ENCODE data around the gene SCLT1.
"Not testable (repeated sequence)": the region's sequence is repeated elsewhere in the genome, so short reads cannot be mapped to it uniquely, and the experiment has no call there.

Gene SCLT1

GRCh38 chr4:129093191-129093920 lies at the start of gene SCLT1:
Gene SCLT1, minus strand, starts transcription at chr4:129093539. Its CDS starts 436 bp downstream, at chr4:129093103.
- DNase-seq: peak; percentile 88 to 96 (median 92)

GRCh38 chr4:129140521-129140920 lies 47.2 kb upstream of the SCLT1 start:
- no peak for DNase-seq

GRCh38 chr4:129138810-129139496 lies 45.6 kb upstream of the SCLT1 start:
- DNase-seq: no peak

DNA sequence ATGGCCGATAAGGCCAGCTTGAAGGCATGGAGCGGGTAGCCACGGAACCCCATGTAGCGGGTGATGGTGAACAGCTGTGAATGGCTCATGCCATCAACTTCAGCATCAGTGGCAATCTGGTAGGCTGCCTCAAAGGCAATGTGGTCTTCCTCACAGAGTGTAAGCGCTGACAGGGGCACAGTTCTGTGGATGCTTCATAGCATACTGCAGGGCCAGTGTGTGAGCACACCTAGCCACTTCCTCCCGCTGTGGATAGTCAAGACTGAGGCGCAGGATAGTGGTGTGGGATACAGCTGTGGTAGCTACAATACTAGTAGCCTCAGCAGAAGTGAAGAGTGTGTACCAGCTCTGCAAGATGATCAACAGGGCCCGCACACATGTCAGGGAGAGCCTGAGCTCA lies 43.1 kb upstream of the SCLT1 start:
- DNase-seq: no peak

GRCh38 chr4:129131343-129131742 lies 38.0 kb upstream of the SCLT1 start:
- no peak for DNase-seq

- no peak for DNase-seq
Observed at GRCh38 chr4:129129143-129129542, 35.8 kb upstream of the SCLT1 start.

- not testable (repeated sequence) for DNase-seq
Observed at GRCh38 chr4:129126614-129127013, 33.3 kb upstream of the SCLT1 start.

DNA sequence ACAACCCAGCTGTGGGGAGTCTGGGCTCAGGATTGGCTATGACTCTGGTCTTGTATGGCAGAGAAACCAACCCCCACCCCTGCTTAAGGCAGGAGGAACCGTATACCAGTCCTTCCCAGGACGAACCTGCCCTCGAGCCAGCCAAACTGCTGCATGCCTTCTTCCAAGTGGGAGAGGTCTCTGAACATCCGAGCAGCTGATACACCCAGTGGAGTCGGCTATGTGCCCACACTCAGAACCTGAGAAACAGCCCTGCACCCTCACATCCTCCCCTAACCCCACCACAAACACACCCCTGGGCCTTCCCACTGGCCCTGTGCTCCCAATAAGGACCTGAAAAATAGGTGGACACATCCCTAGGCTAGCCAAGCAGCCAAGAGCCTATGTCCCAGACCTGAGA lies 24.4 kb upstream of the SCLT1 start:
- DNase-seq: no peak

GRCh38 chr4:129113919-129114318 lies 20.6 kb upstream of the SCLT1 start:
- DNase-seq: no peak

- no peak for DNase-seq
Observed at GRCh38 chr4:129113434-129113833, 20.1 kb upstream of the SCLT1 start.

DNA sequence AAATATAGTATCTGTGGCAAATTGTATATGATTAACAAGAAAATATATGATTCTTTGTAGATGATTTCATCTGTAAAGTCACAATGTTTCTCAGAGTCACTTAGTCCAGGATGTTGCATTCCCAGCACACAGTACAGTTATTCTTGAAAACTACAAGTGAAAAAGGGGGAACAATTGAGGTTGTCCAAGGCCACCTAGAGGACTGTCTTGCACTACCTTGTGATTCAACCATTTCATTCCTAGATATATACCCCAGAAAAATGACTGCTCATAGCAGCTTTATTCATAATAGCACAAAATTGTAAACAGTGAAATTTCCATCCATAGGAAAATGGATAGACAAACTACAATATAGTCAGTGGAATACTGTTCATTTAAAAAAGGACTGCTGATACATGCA lies 18.6 kb upstream of the SCLT1 start:
- no peak for DNase-seq

DNA sequence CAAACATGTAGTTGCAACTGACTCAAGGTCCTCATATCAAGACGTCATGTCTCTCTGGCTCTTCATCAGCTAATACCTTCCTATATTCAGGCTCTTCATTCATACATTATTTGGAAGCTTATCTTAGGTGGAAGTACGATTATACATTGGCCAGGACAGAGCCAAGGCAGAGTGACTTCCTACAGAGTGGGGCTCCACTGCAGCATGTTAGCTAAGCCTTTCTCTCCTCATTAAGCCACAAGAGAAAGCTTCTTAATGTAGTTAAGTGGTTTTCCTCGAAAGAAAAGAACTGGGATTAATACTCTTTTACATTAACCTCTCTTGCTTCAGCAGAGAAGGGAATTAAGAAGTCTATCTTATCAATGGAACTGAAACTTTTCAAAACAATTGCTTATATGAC lies 17.6 kb upstream of the SCLT1 start:
- DNase-seq: no peak

GRCh38 chr4:129109965-129110824 lies 16.9 kb upstream of the SCLT1 start:
- DNase-seq: no peak

DNA sequence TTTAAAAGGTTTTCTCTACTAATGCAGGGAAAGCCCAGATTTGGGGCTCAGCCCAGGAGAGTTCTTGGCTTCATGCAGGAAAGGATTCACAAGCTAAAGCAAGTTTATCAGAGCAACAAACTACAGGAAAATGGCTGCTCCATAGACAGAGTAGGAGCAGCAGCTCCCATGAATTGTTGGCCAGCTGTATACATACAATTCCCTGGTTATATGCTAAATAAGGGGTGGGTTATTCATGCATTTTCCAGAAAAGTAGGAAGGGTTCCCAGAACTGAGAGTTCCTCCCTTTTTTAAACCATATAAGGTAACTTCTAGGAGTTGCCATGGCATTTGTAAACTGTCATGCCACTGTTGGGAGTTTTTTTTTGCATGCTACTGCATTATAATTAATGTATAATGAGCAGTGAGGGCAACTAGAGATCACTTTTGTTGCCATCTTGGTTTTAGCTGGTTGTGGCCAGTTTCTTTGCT lies 5.2 kb upstream of the SCLT1 start:
- DNase-seq: no peak

GRCh38 chr4:129095811-129096454 lies 2.6 kb upstream of the SCLT1 start, which contains the start of gene C4orf33:
Gene C4orf33, plus strand, starts transcription at chr4:129096152. Its CDS starts 6,459 bp downstream, at chr4:129102611.
- peak; percentile 37 to 74 (median 62) for DNase-seq

DNA sequence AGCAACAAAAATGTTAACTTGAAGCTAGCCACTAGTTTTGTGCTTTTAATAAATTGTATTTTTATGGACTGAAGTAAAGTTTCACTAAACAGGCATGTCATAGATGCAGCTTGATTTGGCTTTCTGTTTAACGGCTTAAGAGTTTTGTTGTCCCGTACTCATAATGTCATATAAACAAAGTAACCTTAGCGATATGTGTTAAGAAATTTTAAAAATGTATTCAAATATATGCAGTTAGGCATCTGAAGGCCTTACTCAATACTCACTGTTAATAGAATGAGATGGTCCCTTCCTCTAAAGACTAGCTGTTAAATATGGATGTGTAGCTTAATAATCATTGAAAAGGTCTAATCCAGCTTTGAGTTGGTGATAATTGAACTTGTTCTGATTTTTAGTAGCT lies 1.0 kb upstream of the SCLT1 start:
- no peak for DNase-seq

DNA sequence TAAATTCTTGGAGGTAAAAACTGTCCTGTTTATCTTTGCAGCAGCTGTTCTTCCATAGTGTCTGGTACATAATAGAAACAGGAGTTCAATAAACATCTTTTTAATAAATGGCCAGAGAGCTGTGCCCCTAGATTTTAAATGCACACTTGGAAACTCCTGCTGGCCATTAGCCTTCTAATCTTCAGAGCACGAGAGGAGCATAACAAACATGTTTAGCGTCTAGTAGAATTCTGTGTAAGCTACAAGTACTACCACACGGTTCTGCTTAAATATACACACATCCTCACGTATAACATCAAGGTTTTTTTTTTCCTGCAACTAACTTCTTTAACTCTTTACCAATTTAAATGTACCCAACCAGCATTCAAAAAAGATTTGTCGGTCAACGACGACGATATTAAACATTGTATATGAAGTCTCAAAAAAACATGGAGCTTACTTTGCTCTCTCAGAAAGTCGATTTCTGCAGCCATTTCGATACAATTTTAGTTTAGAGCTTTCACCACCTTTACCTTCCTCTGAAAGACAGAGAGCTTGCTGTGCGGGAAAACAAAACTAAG lies 628 bp downstream of the SCLT1 start:
- DNase-seq: no peak

GRCh38 chr4:129087516-129087915 lies 5.8 kb downstream of the SCLT1 start:
- DNase-seq: no peak

DNA sequence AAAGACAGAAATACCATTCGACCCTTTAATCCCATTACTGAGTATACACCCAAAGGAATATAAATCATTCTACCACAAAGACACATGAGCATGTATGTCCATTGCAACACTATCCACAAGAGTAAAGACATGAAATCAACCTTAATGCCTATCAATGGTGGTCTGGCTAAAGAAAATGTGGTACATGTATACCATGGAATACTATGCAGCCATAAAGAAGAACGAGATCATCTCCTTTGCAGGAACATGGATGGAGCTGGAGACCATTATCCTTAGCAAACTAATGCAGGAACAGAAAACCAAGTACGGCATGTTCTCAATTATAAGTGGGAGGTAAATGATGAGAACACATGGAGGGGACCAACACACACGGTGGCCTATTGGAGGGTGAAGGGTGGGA lies 7.9 kb downstream of the SCLT1 start:
- DNase-seq: no peak

DNA sequence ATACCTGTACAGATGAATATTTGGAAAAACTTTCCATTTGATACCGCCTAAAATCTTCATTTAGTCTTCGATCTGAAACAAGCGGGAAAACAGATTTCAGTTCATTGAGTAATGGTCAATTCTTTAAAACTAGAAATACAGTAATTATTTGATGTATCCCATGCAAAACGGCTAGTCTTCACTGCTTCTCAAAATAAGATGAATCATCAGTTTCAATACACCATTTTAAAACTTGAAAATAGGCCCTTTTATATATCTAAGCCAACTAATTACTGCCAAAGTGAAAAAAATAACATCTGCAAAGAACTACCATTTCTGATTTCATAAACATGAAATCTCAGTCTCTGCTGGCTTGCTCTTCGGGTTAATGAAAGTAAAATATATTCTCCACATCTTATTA lies 11.0 kb downstream of the SCLT1 start:
- DNase-seq: no peak

- DNase-seq: no peak
Observed at GRCh38 chr4:129080129-129080528, 13.2 kb downstream of the SCLT1 start.

GRCh38 chr4:129077326-129077725 lies 16.0 kb downstream of the SCLT1 start:
- DNase-seq: no peak
